GM19468 (cell line): Measurements from ENCODE around the gene SLC48A1.
A peak's percentile ranks its signal among the peaks of the same experiment; 100 is the strongest.
"Not testable (repeated sequence)": the region's sequence is repeated elsewhere in the genome, so short reads cannot be mapped to it uniquely, and the experiment has no call there.

ENCODE experiments used
- ATAC-seq: cut with Tn5 transposase; IDR thresholded peaks from one replicate; pipeline ENCODE4 v1.9.1; 2021; ENCODE audit warnings: mild to moderate bottlenecking, moderate library complexity, moderate number of reproducible peaks; ENCODE audit not compliant: unreplicated experiment; ENCODE audit errors: extremely low read depth

SLC48A1 gene

GRCh38 chr12:47804171-47804570 is 31.1 kb downstream of the SLC48A1 start:
- ATAC-seq: no peak

DNA sequence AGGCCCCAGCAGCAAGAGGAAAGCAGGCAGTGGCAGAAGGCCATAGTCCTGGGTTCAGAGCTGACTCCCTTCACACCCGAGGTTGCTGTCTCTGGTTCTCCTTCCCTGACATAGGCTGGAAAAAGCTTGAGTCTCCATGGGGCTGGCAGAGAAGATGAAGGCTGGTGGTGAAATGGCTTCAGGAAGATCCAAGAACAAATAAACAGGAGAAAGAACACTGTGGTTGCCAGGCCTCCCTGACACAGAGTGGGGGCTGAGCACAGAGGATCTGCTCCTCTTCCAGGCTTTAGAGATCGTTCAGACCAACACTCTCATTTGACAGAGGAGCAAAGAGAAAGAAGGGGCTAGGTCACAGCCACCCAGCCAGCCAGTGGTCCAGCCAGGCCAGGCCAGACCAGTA is 32.4 kb downstream of the SLC48A1 start:
- no peak for ATAC-seq

- ATAC-seq: no peak
These were observed 34.3 kb downstream of the SLC48A1 start for GRCh38 chr12:47807338-47807737.

DNA sequence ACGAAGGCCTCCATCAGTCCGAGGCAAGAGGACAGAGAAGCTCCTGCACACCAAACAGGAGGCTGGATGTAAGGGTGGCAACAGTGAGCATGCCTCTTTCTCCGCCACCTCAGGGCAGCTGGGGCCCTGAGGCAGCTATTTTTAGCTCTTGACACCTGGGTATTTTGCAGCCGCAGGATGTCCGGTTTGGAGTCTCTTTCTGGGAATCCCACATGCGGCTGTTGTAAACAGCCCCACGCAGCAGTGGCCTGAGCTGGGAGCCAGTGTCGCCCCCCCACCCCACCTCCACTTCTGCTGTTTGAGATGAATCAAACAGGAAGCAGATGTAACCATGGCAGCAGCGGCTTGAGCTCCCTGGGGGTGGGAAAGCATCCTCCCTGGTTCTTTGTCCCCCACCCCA is 35.0 kb downstream of the SLC48A1 start:
- peak; percentile 20 for ATAC-seq

GRCh38 chr12:47808574-47809365 is 35.7 kb downstream of the SLC48A1 start:
- ATAC-seq: no peak

GRCh38 chr12:47809518-47809917 is 36.5 kb downstream of the SLC48A1 start:
- not testable (repeated sequence) for ATAC-seq

GRCh38 chr12:47811072-47811396 is 38.0 kb downstream of the SLC48A1 start:
- no peak for ATAC-seq

DNA sequence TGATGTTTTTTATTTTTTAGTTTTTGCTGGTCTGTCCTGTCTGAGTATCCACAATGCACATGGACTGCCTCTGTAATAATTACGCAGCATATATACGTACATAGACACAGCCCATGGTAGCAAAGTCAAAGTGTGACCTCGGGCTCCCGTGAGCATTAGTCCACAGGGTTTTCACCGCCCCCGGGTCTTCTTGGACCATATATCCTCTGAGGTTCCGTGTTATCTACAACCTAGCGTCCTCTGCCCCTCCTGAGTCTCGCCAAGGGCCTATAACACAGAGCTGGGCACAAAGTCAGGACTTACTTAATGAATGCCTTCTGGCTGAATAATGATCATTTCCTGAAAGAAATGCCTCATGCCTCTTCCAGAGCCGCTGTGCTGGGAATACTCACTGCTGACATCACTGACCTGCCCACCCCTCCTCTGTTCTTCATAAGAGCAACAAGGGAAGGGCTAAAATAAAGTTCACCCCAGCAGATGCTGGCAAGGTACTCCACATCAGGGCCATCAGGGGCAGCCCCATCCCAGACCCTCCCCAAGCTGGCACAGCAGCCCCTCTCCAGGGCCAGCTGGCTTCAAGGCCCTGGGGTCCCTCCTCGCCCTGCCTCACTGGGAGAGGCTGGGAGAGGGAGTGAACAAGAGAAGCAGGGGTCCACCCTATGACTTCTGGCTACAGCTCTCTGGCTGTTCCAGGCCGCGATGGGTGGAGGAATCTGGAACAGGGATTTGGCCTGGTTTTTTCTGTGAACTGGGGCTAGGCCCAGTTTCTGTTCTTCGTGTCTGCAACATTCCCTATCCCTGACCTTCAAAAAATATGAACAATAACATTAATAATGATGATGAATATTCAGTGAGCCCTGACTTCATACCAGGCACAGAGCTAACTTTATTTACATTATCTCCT is 38.8 kb downstream of the SLC48A1 start:
- no peak for ATAC-seq

GRCh38 chr12:47812797-47813510 is 39.9 kb downstream of the SLC48A1 start:
- ATAC-seq: peak; percentile 26

GRCh38 chr12:47813511-47814196 is 40.6 kb downstream of the SLC48A1 start:
- no peak for ATAC-seq

DNA sequence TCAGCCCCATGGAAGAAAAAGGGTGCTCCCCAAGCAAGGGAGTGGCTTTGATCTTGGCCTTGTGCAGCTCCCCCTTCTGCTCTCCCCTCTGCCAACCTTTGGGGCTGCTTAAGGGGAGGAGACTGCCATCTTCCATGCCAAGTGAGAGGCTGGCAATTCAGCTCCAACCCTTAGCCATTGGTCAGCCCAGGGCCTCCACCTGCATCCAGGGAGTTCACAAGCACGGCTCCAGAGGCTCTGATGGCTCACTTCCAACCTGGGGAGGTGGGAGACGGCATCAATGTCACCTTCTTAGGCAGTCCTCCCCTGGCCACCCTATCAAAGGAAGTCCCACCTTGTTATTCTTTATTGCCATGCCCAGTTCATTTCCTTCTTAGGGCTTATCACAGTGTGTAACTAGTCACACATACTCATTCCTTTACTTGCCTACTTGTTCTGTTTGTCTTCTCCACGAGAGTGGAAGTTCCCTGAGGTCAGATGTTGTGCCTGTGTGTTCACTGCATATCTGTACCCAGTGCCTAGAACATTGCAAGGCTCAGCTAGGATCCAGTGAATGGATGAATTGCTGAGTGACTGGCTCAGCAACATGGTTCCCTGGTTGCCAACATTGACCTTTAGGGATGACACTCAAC is 41.6 kb downstream of the SLC48A1 start:
- no peak for ATAC-seq

GRCh38 chr12:47815447-47815846 is 42.4 kb downstream of the SLC48A1 start:
- ATAC-seq: not testable (repeated sequence)

DNA sequence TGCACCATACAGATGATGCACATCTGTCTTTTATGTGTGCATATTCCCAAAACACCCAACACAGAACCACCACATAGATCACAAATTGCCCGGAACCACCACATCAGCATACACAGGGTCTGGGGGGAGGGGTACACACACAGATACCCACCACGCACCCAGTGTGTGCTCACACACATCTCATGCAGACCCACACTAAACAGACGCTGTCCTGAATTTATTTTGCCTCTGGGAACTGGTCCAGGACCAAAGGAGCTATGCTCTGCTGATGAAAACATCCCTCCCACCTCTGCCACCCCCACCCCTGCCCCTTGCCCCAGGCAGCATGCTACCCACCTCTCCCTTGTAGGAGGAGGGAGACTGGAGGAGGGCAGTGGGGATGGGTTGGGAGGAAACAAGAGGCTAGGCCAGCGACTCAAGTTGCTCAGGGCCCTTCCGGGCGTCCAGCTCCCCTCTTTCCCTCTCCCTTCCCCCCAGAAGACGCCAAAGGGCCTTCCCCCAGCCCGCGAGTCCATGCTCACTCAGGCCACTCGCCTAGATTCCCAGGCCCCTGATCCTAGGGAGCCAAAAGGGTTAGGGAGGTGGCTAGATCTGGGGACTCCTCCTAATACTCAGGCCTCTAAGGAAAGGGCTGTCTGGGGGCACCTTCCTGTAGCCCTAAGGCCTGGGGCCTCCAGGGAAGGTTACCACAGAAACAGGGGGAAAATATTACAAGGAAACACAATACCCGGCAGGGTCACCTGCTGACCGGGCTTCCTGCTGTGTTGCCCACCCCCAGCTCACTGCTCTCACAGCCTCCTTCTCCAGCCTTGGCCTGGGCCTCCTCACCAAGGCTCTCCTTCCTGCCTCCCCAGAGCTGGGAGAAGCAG is 43.6 kb downstream of the SLC48A1 start:
- no peak for ATAC-seq

GRCh38 chr12:47817272-47818006 is 44.4 kb downstream of the SLC48A1 start:
- ATAC-seq: no peak

DNA sequence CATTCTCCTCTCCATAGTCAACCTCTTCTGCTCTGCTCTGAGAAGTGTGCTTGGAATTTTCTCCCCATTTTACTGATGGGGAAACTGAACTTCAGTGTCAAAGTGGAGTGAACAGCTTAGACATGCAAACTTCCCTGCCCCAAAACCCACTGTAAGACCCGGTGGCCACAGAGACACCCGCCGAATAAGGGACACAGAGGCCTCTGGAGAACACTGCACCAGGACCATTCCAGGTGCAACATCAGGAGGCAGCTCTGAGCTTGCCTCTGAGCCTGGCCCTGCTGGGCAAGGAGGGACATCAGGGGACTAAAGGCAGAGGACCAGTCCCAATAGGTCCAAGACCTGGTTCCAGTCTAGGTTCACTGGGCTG is 45.0 kb downstream of the SLC48A1 start:
- ATAC-seq: no peak

DNA sequence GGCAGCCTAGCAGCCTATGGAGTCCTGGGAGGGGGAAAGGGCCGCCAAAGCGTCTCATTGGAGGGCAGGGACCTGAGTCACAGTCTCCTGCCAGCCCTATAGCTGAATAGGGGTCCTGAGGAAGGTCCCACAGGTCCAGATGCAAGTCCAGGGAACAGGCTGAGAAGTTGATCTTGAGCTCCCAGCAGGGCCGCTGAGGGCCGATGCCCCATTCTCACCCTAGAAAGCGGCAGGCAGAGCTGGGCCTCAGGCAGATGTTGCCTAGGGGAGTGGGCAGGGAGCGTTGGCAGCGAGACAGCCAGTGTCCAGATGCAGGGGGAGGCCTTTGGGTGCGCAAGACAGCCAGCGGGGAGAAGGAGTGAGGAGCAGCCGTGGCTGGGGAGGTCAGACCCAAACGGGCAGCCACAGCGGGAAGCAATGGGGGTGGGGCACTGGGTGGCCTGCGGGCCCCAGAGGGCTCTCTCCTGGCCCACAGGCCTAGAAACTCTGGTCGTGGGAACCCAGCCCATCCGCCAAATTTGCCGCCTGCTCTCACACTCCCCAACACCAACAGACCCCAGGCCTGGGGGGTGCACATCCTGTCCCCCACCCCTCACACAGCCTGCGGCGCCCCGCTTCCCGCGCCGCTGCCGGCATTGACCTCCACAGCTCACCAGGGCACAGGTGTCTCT is 45.6 kb downstream of the SLC48A1 start:
- no peak for ATAC-seq

GRCh38 chr12:47819138-47819895 is 46.3 kb downstream of the SLC48A1 start:
- no peak for ATAC-seq
